GM19438 (cell line): ENCODE measurements around the gene LHB.

Source experiments
- ATAC-seq: cut with Tn5 transposase; IDR thresholded peaks from one replicate; pipeline ENCODE4 v1.9.1; 2021; ENCODE audit warnings: low read depth; ENCODE audit not compliant: unreplicated experiment

The LHB gene

DNA sequence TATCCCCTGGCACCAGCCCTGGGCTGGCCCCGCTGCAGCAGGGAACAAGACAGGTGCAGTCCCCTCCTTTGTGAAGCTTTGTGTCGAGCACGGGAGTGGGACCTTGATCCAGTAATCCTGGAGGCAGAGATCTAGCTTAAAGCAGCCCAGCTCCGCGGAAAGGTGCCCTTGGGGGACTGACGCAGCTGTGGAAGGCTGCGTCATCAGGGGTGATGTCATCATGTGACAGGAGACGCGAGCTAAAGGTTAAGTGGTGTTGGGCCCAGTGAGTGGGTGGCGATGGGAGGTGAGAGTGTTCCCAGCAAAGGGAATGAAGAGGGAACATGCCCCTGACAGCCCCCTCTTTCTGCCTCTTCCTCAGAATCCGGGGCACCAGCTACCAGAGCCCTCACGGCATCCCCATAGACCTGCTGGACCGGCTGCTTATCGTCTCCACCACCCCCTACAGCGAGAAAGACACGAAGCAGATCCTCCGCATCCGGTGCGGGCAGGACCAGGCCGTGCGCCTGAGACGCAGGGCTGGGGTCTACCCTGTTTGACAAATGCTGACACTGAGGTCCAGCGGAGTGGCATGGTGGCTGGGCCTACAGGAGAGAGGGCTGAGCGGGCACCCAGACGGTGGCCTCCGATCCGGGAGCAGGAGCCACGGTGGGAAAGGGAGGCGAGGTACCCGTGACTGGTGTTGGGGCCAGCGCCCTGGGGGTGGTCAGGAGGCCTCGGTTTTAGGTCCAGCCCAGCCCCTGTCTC is 2.6 kb downstream of the LHB start:
- no peak for ATAC-seq

DNA sequence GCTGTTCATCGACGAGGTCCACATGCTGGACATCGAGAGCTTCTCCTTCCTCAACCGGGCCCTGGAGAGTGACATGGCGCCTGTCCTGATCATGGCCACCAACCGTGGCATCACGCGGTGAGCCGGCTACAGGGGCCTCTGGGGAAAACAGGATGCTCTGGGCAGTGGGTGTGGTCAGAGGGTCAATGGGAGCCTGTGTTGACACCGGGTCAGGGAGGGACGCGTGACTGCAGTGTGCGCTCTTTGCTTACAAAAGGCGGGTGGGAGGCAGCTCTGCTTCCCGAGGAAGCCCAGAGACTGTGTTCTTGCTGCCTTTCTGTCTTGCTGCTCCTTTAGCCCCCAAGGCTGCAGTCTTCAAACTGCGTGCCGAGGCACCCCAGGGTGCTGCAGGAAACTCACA is 5.7 kb downstream of the LHB start:
- no peak for ATAC-seq

DNA sequence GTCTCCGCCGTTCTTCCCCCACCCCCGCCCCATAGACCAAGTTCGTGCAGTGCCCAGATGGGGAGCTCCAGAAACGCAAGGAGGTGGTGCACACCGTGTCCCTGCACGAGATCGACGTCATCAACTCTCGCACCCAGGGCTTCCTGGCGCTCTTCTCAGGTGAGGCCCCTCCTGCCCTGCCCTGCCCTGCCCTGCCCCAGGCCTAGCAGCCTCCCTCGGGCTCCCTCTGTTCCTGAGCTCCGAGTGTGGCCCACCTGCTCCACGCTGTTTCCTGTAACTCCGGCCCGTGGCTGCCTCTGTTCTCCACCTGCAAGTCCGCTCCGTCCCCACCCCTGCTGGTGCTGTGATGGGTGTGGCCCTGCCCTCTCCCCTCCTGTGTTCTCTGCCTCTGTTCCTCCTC is 6.4 kb downstream of the LHB start:
- no peak for ATAC-seq

DNA sequence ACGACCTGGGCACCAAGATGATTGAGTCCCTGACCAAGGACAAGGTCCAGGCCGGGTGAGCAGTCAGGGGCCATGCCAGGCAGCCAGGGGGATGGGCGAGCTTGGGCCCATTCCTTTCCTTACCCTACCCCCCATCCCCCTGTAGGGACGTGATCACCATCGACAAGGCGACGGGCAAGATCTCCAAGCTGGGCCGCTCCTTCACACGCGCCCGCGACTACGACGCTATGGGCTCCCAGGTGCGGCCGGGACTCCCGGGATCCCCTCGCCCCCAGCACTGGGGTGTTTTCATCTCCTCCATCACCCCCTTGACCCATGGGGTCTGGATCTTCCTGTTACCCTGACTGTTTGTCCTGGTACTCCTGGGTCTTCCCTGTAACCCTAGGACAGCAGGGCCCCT is 7.1 kb downstream of the LHB start:
- no peak for ATAC-seq

DNA sequence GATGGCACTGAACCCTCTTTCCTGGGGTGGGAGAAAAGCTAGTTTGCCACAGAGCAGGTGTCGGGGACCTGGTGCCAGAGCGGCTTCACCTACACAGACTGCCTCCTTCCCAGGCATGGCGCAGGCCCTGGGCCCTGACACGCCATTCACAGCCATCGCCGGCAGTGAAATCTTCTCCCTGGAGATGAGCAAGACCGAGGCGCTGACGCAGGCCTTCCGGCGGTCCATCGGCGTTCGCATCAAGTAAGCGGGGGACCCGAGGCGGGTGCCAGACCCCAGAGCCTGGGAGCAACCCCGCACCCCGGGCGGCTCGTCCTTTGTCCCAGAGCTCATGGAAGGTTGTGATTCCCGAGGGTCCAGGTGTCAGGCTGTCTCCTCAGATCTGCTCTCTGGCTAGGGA is 10.0 kb downstream of the LHB start:
- no peak for ATAC-seq

DNA sequence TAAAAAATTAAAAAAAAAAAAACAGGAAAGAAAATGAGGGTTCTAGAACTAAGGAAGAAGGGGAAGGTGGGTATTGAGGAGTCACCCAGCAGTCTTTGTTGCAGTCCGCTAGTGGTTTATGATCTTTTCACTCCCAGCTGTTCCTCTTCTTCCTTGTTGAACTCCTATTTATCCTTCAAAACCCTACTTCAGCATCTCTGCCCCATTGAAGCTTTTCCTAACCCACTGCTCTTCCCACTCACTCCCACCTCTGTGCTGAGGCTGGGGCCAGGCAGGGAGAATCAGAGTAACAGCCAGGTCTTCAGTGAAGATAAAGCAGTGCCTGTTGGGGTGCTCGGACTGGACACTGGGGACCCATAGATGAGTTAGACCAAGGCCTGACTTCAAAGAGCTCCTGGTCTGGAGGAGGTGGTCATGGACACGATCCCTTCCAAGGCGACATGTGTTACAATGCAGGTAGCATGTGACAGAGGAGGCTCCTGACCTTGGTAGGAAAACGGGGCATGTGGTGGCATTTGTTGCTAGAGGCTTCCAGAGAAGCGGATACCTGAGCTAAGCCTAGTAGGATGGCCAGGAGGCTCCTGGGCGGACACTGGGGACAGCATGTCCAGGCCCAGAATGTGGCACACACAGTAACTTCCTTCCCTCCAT is 11.8 kb downstream of the LHB start:
- ATAC-seq = no peak

DNA sequence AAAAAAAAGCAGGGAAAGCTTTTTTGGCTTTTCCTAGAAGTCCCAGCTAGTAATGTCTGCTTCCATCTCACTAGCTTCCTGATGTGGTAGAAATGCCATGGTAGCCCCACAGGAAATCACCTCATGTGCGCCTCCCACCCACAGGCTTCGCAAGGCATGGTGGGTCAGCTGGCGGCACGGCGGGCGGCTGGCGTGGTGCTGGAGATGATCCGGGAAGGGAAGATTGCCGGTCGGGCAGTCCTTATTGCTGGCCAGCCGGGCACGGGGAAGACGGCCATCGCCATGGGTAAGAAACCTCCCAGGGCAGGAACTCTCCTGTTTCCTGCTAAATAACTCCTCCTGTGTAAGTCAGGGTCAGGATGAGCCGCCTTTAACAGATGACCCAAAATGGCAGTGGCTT is 12.8 kb downstream of the LHB start:
- no peak for ATAC-seq

DNA sequence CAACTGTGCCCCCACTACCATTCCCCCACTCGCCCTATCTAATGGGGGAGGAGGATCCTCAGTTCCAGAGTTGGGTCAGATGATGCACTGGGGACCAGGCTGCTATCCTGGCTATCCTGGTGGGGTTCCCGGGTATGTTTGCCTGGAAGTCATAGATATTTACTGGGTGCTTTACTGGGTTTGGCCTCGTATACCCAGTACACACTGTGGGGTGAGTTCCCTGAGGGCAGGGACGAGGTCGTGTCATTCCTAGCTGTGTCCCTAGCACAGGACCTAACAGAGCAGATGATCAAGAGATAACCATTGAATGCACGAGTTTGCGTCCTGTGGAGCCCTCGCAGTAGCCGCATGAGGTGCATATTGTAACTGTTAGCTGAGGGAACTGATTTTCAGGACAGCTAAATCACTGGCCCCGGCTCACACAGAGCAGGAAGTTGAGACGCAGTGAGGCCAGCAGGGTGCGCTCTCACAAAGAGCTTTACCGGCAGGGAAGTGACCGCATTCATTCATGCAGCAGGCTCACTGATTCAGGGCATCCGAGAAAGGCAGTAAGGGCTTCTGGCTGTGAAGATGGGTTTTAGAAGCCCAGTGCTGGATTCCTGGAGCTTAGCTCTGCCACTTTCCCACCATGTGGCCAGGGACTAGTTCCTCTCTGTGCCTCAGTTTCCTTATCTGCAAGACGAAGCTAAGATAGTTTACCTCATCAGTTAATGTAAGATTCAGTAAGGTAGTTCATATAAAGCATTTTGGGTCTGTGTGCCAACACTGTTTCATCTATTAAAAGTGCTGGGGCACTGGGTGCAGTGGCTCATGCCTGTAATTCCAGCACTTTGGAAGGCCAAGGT is 17.2 kb downstream of the LHB start:
- ATAC-seq = no peak

DNA sequence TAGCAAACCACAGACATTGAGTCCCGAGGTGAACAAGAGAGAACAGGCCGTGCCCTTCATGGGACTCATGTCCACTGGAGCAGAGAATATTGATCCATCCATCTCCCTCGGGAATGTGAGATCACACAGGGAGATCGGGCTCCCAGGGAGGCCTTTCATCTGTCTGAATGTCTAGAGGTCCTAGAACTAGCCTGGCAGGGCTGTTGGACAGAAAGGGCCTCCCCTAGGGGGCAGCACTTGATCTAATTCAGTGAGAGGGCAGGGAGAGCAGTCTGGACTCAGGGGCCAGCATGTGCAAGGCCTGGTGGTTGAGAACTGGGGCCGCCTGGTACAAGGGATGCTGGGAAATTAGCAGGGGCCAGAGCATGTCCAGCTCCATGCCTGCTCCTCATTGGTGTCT is 18.9 kb downstream of the LHB start:
- no peak for ATAC-seq

DNA sequence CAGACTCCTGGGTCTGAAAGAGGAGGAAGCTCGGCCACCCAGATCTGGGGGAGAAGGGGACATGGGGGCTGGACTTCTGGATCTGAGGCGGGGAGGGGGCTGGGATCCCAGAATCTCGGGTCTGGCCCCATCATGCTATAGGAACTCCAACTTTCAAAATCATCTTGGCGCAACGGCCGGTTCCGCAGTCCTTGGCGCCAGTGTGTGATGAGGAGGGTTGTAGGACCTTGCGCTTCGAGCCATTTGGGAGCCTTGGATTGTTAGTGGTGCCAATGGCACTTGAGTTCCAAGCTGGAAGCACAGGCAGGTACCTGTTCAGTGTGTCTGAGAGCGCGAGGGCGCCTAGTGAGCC is 22.9 kb downstream of the LHB start:
- no peak for ATAC-seq

DNA sequence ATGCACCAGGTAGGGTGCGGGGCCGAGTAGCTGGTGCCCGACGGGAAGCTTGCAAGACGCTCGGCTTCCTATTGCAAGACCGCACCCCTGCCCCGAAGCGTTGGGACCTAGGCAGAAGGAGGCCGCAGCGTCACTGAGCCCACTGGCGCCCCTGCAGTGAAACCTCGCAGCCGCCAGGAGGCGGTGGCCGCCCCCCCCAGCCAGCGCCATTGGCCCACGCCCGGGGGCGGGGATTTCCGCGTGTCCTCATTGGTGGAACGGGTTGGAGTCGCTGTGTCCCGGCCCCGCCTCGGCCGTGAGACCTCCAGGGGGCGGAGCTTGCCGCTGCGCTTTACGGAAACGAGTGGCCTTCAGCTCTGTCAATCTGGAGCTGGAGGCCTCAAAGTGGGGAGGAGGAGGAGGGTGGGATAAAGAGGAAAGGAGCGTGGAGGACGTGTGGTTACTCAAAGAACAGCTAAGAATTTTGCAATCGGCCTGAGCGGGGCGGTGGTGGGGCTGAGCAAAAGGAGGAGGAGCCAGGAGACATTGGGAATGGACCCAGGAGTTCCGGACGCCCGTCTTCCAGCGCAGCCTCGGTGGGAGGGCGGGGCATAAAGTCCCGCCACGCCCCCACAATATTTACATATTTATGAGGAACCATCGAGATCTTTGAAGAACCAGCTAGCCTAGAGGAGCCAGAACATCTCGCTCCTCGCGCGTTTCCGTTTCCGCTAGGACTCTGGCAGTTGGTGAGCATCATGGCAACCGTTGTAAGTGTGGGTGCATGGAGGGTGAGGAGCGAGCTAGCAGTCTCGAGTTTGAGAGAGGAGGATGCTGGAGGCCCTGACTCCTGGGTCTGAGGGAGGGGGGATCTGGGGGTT is 23.5 kb downstream of the LHB start, which contains the start of the genes GYS1 and RUVBL2:
Gene GYS1, minus strand, starts transcription at position 135 of the 860 bp plus-strand sequence. CDS start 197 bp downstream, outside the sequence.
Gene RUVBL2, plus strand, starts transcription at position 713 of the 860 bp plus-strand sequence. Its CDS starts 25 bp downstream, at position 738.
- peak; percentile 91 for ATAC-seq

DNA sequence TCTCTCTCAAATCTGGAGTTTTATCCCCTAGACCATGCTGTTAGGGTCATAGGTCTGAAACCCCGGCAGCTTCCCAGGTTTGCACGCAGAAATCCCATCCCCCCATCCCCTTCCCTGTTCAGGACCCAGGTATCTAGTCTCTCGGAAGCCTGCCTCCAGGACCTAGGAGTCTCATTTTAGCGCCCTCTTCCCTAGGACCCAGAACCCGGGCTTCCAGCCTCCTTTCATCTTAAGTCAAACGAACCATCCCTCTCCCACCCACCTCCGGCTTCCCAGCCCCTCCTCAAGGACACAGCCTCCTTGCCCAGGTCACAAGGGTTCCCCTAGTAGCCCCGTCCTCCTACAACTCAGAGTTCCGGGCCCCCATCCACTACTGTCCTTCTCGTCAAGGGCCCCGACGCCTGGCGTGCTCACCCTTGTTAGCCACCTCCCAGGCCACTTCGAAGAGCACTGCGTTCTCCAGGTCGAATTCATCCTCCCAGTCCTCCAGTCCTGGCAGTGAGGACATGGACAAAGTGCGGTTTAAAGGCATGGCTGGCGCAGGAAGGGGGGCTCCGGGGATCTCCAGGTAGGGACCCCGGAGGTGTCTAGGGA is 24.2 kb downstream of the LHB start:
- ATAC-seq = no peak

DNA sequence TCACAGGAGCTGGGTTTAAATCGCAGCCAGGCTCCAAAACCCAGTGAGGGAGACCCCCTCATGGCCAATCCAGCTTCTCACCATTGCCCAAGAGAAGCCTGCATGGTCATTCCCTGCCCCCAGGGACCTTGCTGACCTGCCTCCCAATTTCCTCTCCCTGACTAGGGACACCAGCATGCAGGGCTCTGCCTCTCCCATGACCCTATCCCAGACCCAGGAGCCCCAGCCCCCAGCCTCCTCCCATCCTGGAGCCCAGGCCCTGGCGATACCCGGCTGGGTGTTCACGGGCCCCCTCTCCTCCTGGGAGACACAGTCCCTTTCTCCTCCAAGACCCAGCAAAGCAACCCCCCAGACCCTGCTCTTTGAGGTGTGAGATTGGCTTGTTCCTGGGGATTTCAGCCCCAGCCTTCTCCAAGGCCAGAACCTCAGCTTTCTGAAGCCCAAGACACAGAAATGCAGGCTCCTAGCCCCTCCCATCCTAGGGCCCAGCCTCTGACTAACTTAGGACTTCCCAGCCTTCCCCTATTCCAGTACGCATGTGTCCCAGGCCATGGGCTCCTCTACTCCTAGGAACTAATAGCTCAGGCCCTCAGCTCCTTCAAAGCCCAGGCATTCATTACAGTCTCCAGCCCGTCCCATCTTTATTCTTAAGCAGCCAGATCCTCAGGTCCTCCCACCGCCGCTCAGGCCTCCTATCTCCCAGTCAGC is 24.9 kb downstream of the LHB start:
- ATAC-seq = no peak

DNA sequence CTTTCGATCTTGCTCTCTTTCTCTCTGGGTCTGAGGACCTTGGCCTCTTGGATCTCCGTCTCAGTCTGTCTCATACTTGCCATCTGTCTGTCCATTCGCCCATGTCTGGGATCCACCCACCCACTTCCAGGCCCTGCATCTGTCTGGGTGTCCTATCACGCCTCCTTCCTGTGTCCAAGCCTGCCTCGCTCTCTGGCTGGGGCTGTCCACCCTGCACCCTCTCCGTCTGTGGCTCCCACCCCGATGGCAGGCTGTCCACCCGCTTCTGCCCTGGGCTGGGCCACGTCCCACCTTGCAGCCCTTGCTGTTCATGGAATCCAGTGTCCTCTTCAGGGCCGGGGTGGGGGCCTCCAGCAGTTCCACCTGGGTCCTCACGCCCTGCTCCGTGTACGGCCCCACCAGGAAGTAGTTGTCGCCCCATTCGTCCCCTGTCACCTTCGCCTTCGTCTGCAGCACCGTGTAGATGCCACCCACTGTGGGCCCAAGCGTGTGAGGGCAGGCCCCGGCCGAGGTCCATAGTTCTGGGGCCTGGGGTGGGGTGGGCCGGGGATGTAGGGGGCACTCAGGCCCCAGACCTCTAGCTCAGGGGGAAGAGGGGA is 25.8 kb downstream of the LHB start:
- no peak for ATAC-seq

DNA sequence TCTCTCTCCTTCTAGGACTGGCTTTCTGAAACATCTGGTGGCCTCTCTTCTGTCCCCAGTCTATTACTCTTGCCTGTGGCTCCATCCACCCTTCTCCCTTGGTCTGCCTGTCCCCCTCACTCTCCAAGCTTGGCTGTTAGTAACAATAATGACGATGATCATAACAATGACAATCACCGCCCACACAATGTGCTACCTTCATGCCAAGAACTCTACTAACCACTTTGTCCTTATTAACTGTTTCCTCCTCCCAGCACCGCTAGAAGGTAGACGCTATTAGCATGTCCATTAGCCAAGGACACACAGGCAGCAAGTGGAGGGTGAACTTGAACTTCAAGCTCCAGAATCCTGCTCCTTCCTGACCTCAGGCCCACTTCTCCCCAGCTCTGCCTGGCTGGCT is 26.5 kb downstream of the LHB start:
- no peak for ATAC-seq

DNA sequence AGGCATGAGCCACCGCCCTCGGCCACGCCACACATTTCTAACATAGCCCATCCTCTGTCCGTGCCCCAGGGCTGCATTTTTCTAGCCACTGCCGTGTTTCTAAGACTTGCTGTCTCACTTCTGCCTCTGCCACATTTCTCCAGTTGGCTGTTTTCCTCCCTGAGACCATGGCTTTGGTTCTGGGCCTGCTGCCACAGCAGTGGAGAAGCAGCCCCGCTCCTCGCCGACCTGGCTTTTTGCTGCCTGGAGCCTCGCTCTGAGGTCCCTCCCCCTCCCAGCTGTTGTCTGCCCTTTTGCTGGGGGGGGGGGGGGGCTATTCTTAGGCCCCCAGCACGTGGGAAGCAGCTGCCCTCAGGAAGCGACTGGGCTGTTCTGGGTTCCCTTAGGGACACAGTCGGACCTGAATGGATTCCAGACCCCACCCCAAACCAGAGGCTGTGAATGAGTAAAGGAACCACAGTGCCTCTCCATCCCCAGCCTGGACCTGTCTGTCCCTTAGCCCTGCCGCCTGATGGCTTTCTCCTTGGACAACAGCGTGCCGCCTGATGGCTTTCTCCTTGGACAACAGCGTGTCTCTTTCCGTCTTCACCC is 27.1 kb downstream of the LHB start:
- ATAC-seq = no peak

DNA sequence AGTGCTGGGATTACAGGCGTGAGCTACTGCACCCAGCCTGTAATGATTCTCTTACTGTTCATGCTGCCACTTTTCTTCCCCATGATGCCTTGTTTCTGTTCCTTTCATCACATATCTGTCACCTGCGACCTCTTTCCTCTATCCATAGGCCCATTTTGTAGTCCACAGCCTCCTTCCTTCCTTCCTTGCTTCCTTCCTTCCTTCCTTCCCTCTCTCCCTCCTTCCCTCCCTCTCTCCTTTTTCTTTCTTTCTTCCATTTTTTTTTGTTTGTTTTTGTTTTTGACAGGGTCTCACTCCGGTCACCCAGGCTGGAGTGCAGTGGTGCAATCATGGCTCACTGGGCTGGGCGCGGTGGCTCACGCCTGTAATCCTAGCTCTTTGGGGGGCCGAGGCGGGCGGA is 28.0 kb downstream of the LHB start:
- ATAC-seq = no peak

DNA sequence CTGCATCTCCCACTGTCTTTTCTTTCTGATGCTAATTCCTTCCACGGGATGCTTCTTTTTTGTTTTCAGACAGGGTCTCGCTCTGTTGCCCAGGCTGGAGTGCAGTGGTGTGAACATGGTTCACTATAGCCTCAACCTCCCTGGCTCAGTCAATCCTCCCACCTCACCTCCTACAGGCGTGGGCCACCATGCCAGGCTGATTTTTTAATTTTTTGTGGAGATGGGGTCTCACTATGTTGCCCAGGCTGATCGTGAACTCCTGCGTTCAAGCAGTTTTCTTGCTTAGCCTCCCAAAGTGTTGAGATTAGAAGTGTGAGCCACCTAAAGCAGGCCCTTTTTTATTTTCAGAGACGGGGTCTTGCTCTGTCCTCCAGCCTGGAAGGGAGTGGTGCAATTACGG is 28.6 kb downstream of the LHB start:
- ATAC-seq = no peak

DNA sequence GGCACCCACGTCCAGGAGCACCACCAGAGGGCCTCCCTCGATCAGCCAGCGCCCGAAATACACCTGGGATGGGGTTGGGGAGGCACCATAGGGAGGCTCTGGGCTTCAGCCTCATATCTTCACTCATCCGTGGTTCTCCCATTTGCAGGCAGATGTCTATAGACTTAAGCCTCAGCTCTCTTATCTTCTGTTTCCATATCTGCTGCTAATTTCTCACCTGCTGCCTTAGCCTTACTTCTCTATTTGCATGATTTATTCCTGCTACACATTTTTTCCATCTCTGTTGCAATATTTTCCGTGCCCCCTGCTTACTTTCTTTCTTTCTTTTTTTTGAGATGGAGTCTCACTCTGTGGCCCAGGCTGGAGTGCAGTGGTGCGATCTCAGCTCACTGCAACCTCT is 29.6 kb downstream of the LHB start:
- ATAC-seq = no peak
